ENCODE results near the gene ZMYND8. TPM values are rescaled to one million over a fixed set of nuclear protein-coding genes. Genes with fewer than 3 reads are reported as not detected.
"Not testable (repeated sequence)": the region's sequence is repeated elsewhere in the genome, so short reads cannot be mapped to it uniquely, and the experiment has no call there.

The ZMYND8 gene
- total and polyA plus RNA-seq, 10 of the 15 experiments (the other 5 are each of a cell fraction or from before 2014, with no cell fraction given), result 12.9 to 54.8 (median 23.1) TPM

- H2AFZ ChIP-seq (ENCODE audit: control insufficient read depth, low read depth, low read length); H3K79me2 ChIP-seq (ENCODE audit: control insufficient read depth, insufficient read depth, low read length); ATAC-seq; H3K36me3 ChIP-seq (ENCODE audit: control insufficient read depth in 2 of 2, insufficient read depth in 2 of 2, low read length in 1 of 2); in situ Hi-C loops (cut with MboI); H3K9me3 ChIP-seq (replicated peaks; ENCODE audit: control insufficient read depth, insufficient read depth, low read length); H3K27me3 ChIP-seq (replicated peaks in 1 of 2; ENCODE audit: control insufficient read depth in 2 of 2, insufficient read depth in 2 of 2, low read length in 1 of 2); BruUV-seq (replicated peaks); intact Hi-C loops (cut with micrococcal nuclease; ENCODE audit: unreplicated experiment); H3K27ac ChIP-seq (ENCODE audit: control insufficient read depth, insufficient read depth); H3K4me3 ChIP-seq; H3K4me2 ChIP-seq (ENCODE audit: control insufficient read depth, insufficient read depth); DNase-seq (ENCODE audit: low read depth, low spot score); H4K20me1 ChIP-seq (ENCODE audit: control insufficient read depth, insufficient read depth); POLR2A ChIA-PET; FAIRE-seq; H3K4me1 ChIP-seq (ENCODE audit: control insufficient read depth, insufficient read depth, low read length); H3K9ac ChIP-seq (ENCODE audit: control insufficient read depth, insufficient read depth, low read length): not testable (repeated sequence)
- 75% methylated on average over 11 of the region's 11 CpGs for WGBS (ENCODE audit: insufficient coverage, insufficient replicate concordance, low lambda C conversion rate, missing lambda C conversion rate)
- SMC1A ChIA-PET (ENCODE audit: uncharacterized antibody, unreplicated experiment), result interaction anchor here (0.6 to 1.3 kb wide), 3 partner anchors 17 to 92 kb away, joined by 3 to 6 read pairs (median 4); no protein-coding TSS in a partner anchor
- RAD21 ChIA-PET (ENCODE audit: unreplicated experiment), result interaction anchor here (1.3 kb wide), 1 partner anchor 18 kb away, joined by 7 read pairs; no protein-coding TSS in a partner anchor
- TF ChIP-seq NFXL1 (IDR thresholded peaks at IDR 0.05; ENCODE audit: borderline replicate concordance), result 0 out of 2 replicates have a peak, but pooled peaks have one; percentile 54
- CTCF ChIA-PET, result interaction anchor here (1.2 kb wide), 1 partner anchor 18 kb away, joined by 5 read pairs; no protein-coding TSS in a partner anchor
These were observed 9.8 kb upstream of the ZMYND8 start for GRCh38 chr20:47366301-47366700.

GRCh38 chr20:47365023-47365764 lies 8.7 kb upstream of the ZMYND8 start:
- ChIA-PET CTCF (interaction anchor here (1.9 kb wide), 1 partner anchor 19 kb away, joined by 7 read pairs; no protein-coding TSS in a partner anchor), POLR2A (interaction anchor here (0.6 kb wide), 2 partner anchors 11 to 103 kb away, joined by 3 to 5 read pairs; no protein-coding TSS in a partner anchor), RAD21 (ENCODE audit: unreplicated experiment) (interaction anchor here (1.0 kb wide), 1 partner anchor 16 kb away, joined by 4 read pairs; no protein-coding TSS in a partner anchor), SMC1A (ENCODE audit: uncharacterized antibody, unreplicated experiment) (no interaction called here)
- Histone ChIP-seq H3K27me3 (replicated peaks in 1 of 2; ENCODE audit: control insufficient read depth in 2 of 2, insufficient read depth in 2 of 2, low read length in 1 of 2) (no peaks in the 10 kb centered on the region), H3K79me2 (ENCODE audit: control insufficient read depth, insufficient read depth, low read length) (no peaks in the 10 kb centered on the region), H3K4me3 (no peak overlapping the region), H3K27ac (ENCODE audit: control insufficient read depth, insufficient read depth) (no peak overlapping the region), H3K4me2 (ENCODE audit: control insufficient read depth, insufficient read depth) (no peak overlapping the region), H3K4me1 (ENCODE audit: control insufficient read depth, insufficient read depth, low read length) (peaks cover 9% of the 10 kb centered on the region), H3K9me3 (replicated peaks; ENCODE audit: control insufficient read depth, insufficient read depth, low read length) (no peaks in the 10 kb centered on the region), H4K20me1 (ENCODE audit: control insufficient read depth, insufficient read depth) (no peaks in the 10 kb centered on the region), H3K36me3 (ENCODE audit: control insufficient read depth in 2 of 2, insufficient read depth in 2 of 2, low read length in 1 of 2) (no peaks in the 10 kb centered on the region), H3K9ac (ENCODE audit: control insufficient read depth, insufficient read depth, low read length) (no peak overlapping the region), H2AFZ (ENCODE audit: control insufficient read depth, low read depth, low read length) (peak overlapping the region; percentile 63)
- WGBS (ENCODE audit: insufficient coverage, insufficient replicate concordance, low lambda C conversion rate, missing lambda C conversion rate), result 67% methylated on average over 13 of the region's 13 CpGs
- no peak for FAIRE-seq
- TF ChIP-seq NFXL1 (IDR thresholded peaks at IDR 0.05; ENCODE audit: borderline replicate concordance) (peak; percentile 28; the same call in 1 of the 2 replicates), ETV6 (conservative IDR thresholded peaks at IDR 0.05 in 1 of 2, IDR thresholded peaks at IDR 0.05 in 1 of 2; ENCODE audit: borderline replicate concordance in 1 of 2, low read depth in 1 of 2) (peak in 1 of 2 experiments; percentile 69; a peak in 1 of 4 replicates), PML (IDR thresholded peaks at IDR 0.05; ENCODE audit: low read length) (no peak)
- BruUV-seq (replicated peaks), result no TSS peak
- no peak for DNase-seq (ENCODE audit: low read depth, low spot score)
- in situ Hi-C loops (cut with MboI) (no loop called here), intact Hi-C loops (cut with micrococcal nuclease; ENCODE audit: unreplicated experiment) (no loop called here)
- ATAC-seq, result no peak

All from GM12878 (cell line).